Liver (tissue), 9 donors: ENCODE measurements around the gene ALK. TPM values are rescaled to one million over a fixed set of nuclear protein-coding genes. Genes with fewer than 3 reads are reported as not detected.

ENCODE experiments used
- DNase-seq: peaks from one replicate; pipeline ENCODE4 v3.0.0-alpha.2; 2017; ENCODE audit warnings: low spot score
- H3K27ac ChIP-seq, 2 donors: one replicate each; pipeline ENCODE4 v1.7.0; 2013; ENCODE audit warnings: inconsistent platforms in 2 of 2, low read length in 2 of 2, control low read depth in 1 of 2, low read depth in 1 of 2, mild to moderate bottlenecking in 1 of 2
- H3K27me3 ChIP-seq, 4 donors: one replicate each; pipeline versions ENCODE4 v1.6.1 to v1.7.0; 2013; ENCODE audit warnings: low read length in 3 of 4, inconsistent platforms in 1 of 4, mild to moderate bottlenecking in 1 of 4, moderate library complexity in 1 of 4; ENCODE audit not compliant: control insufficient read depth in 4 of 4, insufficient read depth in 4 of 4
- H3K36me3 ChIP-seq, 4 donors: one replicate each; pipeline versions ENCODE4 v1.6.1 to v1.7.0; 2013; ENCODE audit warnings: low read length in 3 of 4, mild to moderate bottlenecking in 3 of 4, low read depth in 1 of 4, moderate library complexity in 1 of 4; ENCODE audit not compliant: control insufficient read depth in 4 of 4, insufficient read depth in 3 of 4
- H3K4me1 ChIP-seq, 4 donors: one replicate each; pipeline versions ENCODE4 v1.6.1 to v1.7.0; 2013; ENCODE audit warnings: low read length in 3 of 4, mild to moderate bottlenecking in 3 of 4, moderate library complexity in 1 of 4; ENCODE audit not compliant: control insufficient read depth in 4 of 4, insufficient read depth in 4 of 4
- H3K4me3 ChIP-seq, 3 donors: one replicate each; pipeline versions ENCODE4 v1.6.1 to v1.7.0; 2013; ENCODE audit warnings: low read length in 3 of 3, control low read depth in 1 of 3, low read depth in 1 of 3, mild to moderate bottlenecking in 1 of 3
- H3K9ac ChIP-seq, 2 donors: one replicate each; pipeline ENCODE4 v1.7.0; 2013; ENCODE audit warnings: low read length in 2 of 2, mild to moderate bottlenecking in 2 of 2, moderate library complexity in 2 of 2, control low read depth in 1 of 2, low read depth in 1 of 2
- H3K9me3 ChIP-seq, 4 donors: one replicate each; pipeline versions ENCODE4 v1.6.1 to v1.7.0; 2013; ENCODE audit warnings: low read length in 3 of 4; ENCODE audit not compliant: control insufficient read depth in 4 of 4
- EGR1 ChIP-seq, 2 donors: IDR thresholded peaks; 2 replicates each; pipeline ENCODE4 v1.6.1; 2016 to 2018; ENCODE audit warnings: antibody characterized with exemption in 2 of 2, low read depth in 2 of 2
- FOXA1 ChIP-seq: IDR thresholded peaks from 2 replicates; pipeline ENCODE4 v1.6.1; 2016; ENCODE audit warnings: antibody characterized with exemption
- FOXA2 ChIP-seq: IDR thresholded peaks from 2 replicates; pipeline ENCODE4 v1.6.1; 2016; ENCODE audit warnings: antibody characterized with exemption
- GABPA ChIP-seq, 2 donors: IDR thresholded peaks in 1 of 2; conservative IDR thresholded peaks in 1 of 2; 2 replicates each; pipeline ENCODE4 v1.6.1; 2016; ENCODE audit warnings: antibody characterized with exemption in 2 of 2, mild to moderate bottlenecking in 1 of 2, moderate library complexity in 1 of 2
- HNF4A ChIP-seq, 2 donors: conservative IDR thresholded peaks; 2 replicates each; pipeline ENCODE4 v1.6.1; 2016; ENCODE audit warnings: antibody characterized with exemption in 2 of 2, mild to moderate bottlenecking in 2 of 2
- HNF4G ChIP-seq: IDR thresholded peaks from 2 replicates; pipeline ENCODE4 v1.6.1; 2016; ENCODE audit warnings: antibody characterized with exemption
- JUND ChIP-seq, 2 donors: IDR thresholded peaks; 2 replicates each; pipeline ENCODE4 v1.6.1; 2016; ENCODE audit warnings: antibody characterized with exemption in 2 of 2
- NR2F2 ChIP-seq: IDR thresholded peaks from 2 replicates; pipeline ENCODE4 v1.6.1; 2016; ENCODE audit warnings: antibody characterized with exemption
- RAD21 ChIP-seq, 2 donors: IDR thresholded peaks; 2 replicates each; pipeline ENCODE4 v1.6.1; 2016; ENCODE audit warnings: antibody characterized with exemption in 2 of 2, mild to moderate bottlenecking in 2 of 2
- RXRA ChIP-seq, 2 donors: IDR thresholded peaks; 2 replicates each; pipeline ENCODE4 v1.6.1; 2017 to 2018; ENCODE audit warnings: antibody characterized with exemption in 2 of 2, mild to moderate bottlenecking in 1 of 2
- SP1 ChIP-seq: IDR thresholded peaks from 2 replicates; pipeline ENCODE4 v1.6.1; 2018; ENCODE audit warnings: antibody characterized with exemption, mild to moderate bottlenecking
- TAF1 ChIP-seq: conservative IDR thresholded peaks from 2 replicates; pipeline ENCODE4 v1.6.1; 2016; ENCODE audit warnings: antibody characterized with exemption, mild to moderate bottlenecking
- YY1 ChIP-seq: IDR thresholded peaks from 2 replicates; pipeline ENCODE4 v1.6.1; 2016; ENCODE audit warnings: antibody characterized with exemption, mild to moderate bottlenecking
- WGBS: extraction: QIAGEN DNeasy Blood & Tissue Kit; methylation state at CpG from one replicate; pipeline ENCODE4 v1.1.7; 2013; 5-methylcytosine and 5-hydroxymethylcytosine counted together
- polyA plus RNA-seq, 2 donors: library from polyadenylated mRNA; stranded (reverse) in 1 of 2; unstranded in 1 of 2; fragments of 200-250 nt in 1 of 2; fragments of >200 nt in 1 of 2; fragmentation: Nextera tagmentation in 1 of 2; extraction: Ambion mirVana in 1 of 2; gene quantifications; one replicate each; pipeline versions ENCODE4 v1.2.1 to v1.2.3, GENCODE V29; 2013 to 2015
- total RNA-seq, 2 donors: library from RNA; depleted of rRNA; stranded (reverse); fragments of >200 nt; gene quantifications; one replicate each; pipeline ENCODE4 v1.2.3, GENCODE V29; 2014
- TF ChIP-seq, protein P1 (sequence below): fragments of 150-350 bp; IDR thresholded peaks from 2 replicates; pipeline ENCODE4 v1.5.1; 2017; ENCODE audit warnings: improper control_type of control experiment, low read depth, low read length; ENCODE audit not compliant: missing input control
- TF ChIP-seq, protein P2 (sequence below): IDR thresholded peaks from 2 replicates; pipeline ENCODE4 v1.6.1; 2016; ENCODE audit warnings: antibody characterized with exemption
- TF ChIP-seq, protein P3 (sequence below): IDR thresholded peaks from 2 replicates; pipeline ENCODE4 v1.6.1; 2016; ENCODE audit warnings: antibody characterized with exemption
- TF ChIP-seq, protein P4 (sequence below): IDR thresholded peaks from 2 replicates; pipeline ENCODE4 v1.6.1; 2016; ENCODE audit warnings: antibody characterized with exemption
- donor health status: healthy.
- donor health status: healthy.
- donor health status: healthy.
- donor health status: healthy.
- donor health status: healthy.

The ALK gene
- total and polyA plus RNA-seq, 4 donors: under 0.01 TPM; not detected in 3

DNA sequence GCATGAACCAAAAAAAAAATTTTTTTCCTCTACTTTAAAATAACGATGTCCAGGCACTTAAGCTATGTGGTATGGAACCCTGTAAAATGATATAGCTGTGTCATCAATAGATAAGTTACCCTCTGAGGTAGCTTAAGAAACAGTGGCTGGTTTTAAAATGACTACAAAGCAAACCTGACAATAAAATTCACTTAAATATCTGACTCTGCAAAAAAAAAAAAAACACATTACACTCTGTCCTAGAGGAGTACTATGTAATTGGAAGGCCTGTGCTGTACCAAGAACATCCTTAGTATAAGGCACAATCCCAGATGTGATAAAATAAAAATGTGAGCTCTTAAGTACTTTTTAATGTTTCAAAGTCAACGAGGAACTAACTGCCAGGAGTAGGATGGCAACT, 322.4 kb downstream of the ALK start:
- H3K36me3 ChIP-seq: no peaks in the 10 kb centered on the region
- 70% methylated on average over 2 of the region's 2 CpGs for WGBS
- H3K27me3 ChIP-seq: no peaks in the 10 kb centered on the region
- no peak overlapping the region for H3K4me3 ChIP-seq
- no peaks in the 10 kb centered on the region for H3K4me1 ChIP-seq
- no peak overlapping the region for H3K27ac ChIP-seq
- no peak overlapping the region for H3K9ac ChIP-seq
- DNase-seq: no peak
- TF ChIP-seq, protein P1, sequence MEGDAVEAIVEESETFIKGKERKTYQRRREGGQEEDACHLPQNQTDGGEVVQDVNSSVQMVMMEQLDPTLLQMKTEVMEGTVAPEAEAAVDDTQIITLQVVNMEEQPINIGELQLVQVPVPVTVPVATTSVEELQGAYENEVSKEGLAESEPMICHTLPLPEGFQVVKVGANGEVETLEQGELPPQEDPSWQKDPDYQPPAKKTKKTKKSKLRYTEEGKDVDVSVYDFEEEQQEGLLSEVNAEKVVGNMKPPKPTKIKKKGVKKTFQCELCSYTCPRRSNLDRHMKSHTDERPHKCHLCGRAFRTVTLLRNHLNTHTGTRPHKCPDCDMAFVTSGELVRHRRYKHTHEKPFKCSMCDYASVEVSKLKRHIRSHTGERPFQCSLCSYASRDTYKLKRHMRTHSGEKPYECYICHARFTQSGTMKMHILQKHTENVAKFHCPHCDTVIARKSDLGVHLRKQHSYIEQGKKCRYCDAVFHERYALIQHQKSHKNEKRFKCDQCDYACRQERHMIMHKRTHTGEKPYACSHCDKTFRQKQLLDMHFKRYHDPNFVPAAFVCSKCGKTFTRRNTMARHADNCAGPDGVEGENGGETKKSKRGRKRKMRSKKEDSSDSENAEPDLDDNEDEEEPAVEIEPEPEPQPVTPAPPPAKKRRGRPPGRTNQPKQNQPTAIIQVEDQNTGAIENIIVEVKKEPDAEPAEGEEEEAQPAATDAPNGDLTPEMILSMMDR: no peak
- TF ChIP-seq, protein P2, sequence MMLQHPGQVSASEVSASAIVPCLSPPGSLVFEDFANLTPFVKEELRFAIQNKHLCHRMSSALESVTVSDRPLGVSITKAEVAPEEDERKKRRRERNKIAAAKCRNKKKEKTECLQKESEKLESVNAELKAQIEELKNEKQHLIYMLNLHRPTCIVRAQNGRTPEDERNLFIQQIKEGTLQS: no peak
- no peak for TF ChIP-seq RAD21 (IDR thresholded peaks at IDR 0.05)
- TF ChIP-seq HNF4G: no peak
- H3K9me3 ChIP-seq: no peaks in the 10 kb centered on the region

DNA sequence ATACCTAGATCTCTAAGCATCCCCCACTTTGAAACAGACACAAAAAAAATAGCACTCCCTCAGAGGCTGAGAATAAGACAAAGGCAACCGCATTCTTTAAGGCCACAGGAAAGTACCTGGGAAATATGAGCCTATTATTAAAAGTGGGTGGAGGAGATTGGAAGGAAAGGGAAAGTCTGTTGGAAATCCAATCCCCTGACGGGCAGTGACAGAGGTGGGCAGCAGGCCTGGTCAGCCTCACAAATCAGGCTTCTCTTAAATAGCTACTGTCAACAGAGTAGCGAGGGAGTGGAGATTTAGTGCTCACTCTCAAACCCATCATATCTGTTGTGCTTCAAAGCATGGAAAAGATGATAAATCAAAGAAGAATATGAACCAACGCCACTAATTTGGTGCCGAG, 324.4 kb downstream of the ALK start:
- no peaks in the 10 kb centered on the region for H3K36me3 ChIP-seq
- no peak overlapping the region for H3K9ac ChIP-seq
- no peak overlapping the region for H3K4me3 ChIP-seq
- no peaks in the 10 kb centered on the region for H3K4me1 ChIP-seq
- DNase-seq: no peak
- no peak overlapping the region for H3K27ac ChIP-seq
- 90% methylated on average over 5 of the region's 5 CpGs for WGBS
- H3K27me3 ChIP-seq: no peaks in the 10 kb centered on the region
- no peaks in the 10 kb centered on the region for H3K9me3 ChIP-seq
- TF ChIP-seq GABPA (IDR thresholded peaks at IDR 0.05 in 1 of 2, conservative IDR thresholded peaks at IDR 0.05 in 1 of 2) (no peak), RAD21 (IDR thresholded peaks at IDR 0.05) (no peak), SP1 (no peak), NR2F2 (no peak), JUND (IDR thresholded peaks at IDR 0.05) (no peak), HNF4A (conservative IDR thresholded peaks at IDR 0.05) (no peak), FOXA2 (no peak), YY1 (no peak), FOXA1 (no peak), TAF1 (no peak), HNF4G (no peak), RXRA (IDR thresholded peaks at IDR 0.05) (no peak), EGR1 (IDR thresholded peaks at IDR 0.05; ENCODE audit: low read depth in 2 of 2) (no peak)
- TF ChIP-seq, protein P3, sequence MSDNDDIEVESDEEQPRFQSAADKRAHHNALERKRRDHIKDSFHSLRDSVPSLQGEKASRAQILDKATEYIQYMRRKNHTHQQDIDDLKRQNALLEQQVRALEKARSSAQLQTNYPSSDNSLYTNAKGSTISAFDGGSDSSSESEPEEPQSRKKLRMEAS: no peak
- TF ChIP-seq, protein P1: no peak
- TF ChIP-seq, protein P2: no peak
- TF ChIP-seq, protein P4, sequence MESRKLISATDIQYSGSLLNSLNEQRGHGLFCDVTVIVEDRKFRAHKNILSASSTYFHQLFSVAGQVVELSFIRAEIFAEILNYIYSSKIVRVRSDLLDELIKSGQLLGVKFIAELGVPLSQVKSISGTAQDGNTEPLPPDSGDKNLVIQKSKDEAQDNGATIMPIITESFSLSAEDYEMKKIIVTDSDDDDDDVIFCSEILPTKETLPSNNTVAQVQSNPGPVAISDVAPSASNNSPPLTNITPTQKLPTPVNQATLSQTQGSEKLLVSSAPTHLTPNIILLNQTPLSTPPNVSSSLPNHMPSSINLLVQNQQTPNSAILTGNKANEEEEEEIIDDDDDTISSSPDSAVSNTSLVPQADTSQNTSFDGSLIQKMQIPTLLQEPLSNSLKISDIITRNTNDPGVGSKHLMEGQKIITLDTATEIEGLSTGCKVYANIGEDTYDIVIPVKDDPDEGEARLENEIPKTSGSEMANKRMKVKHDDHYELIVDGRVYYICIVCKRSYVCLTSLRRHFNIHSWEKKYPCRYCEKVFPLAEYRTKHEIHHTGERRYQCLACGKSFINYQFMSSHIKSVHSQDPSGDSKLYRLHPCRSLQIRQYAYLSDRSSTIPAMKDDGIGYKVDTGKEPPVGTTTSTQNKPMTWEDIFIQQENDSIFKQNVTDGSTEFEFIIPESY: no peak
